ENCODE measurements around the gene NEK6.

NEK6 gene

GRCh38 chr9:124260769-124261603 lies 3.2 kb downstream of the NEK6 start:
- in situ Hi-C loops (cut with MboI; ENCODE audit: low sequenced_read_pairs), result no loop called here

- in situ Hi-C loops (cut with MboI; ENCODE audit: low sequenced_read_pairs), result no loop called here
These were observed 4.2 kb downstream of the NEK6 start for GRCh38 chr9:124261736-124262648.

GRCh38 chr9:124262649-124262972 lies 4.9 kb downstream of the NEK6 start:
- in situ Hi-C loops (cut with MboI; ENCODE audit: low sequenced_read_pairs), result no loop called here

- in situ Hi-C loops (cut with MboI; ENCODE audit: low sequenced_read_pairs), result no loop called here
These were observed 5.5 kb downstream of the NEK6 start for GRCh38 chr9:124263213-124263612.

GRCh38 chr9:124263800-124264426 lies 6.2 kb downstream of the NEK6 start:
- in situ Hi-C loops (cut with MboI; ENCODE audit: low sequenced_read_pairs), result no loop called here

GRCh38 chr9:124264823-124265233 lies 7.1 kb downstream of the NEK6 start:
- in situ Hi-C loops (cut with MboI; ENCODE audit: low sequenced_read_pairs), result no loop called here

- in situ Hi-C loops (cut with MboI; ENCODE audit: low sequenced_read_pairs), result no loop called here
These were observed 7.8 kb downstream of the NEK6 start for GRCh38 chr9:124265551-124265950.

- in situ Hi-C loops (cut with MboI; ENCODE audit: low sequenced_read_pairs), result no loop called here
These were observed 8.5 kb downstream of the NEK6 start for GRCh38 chr9:124266139-124266825.

GRCh38 chr9:124266826-124267201 lies 9.1 kb downstream of the NEK6 start:
- in situ Hi-C loops (cut with MboI; ENCODE audit: low sequenced_read_pairs), result no loop called here

GRCh38 chr9:124267271-124267807 lies 9.6 kb downstream of the NEK6 start:
- in situ Hi-C loops (cut with MboI; ENCODE audit: low sequenced_read_pairs), result no loop called here

GRCh38 chr9:124268248-124268647 lies 10.5 kb downstream of the NEK6 start:
- in situ Hi-C loops (cut with MboI; ENCODE audit: low sequenced_read_pairs), result no loop called here

- in situ Hi-C loops (cut with MboI; ENCODE audit: low sequenced_read_pairs), result no loop called here
These were observed 10.9 kb downstream of the NEK6 start for GRCh38 chr9:124268661-124269060.

GRCh38 chr9:124269556-124269955 lies 11.8 kb downstream of the NEK6 start:
- in situ Hi-C loops (cut with MboI; ENCODE audit: low sequenced_read_pairs), result no loop called here

GRCh38 chr9:124270504-124271335 lies 13.0 kb downstream of the NEK6 start:
- in situ Hi-C loops (cut with MboI; ENCODE audit: low sequenced_read_pairs), result no loop called here

- in situ Hi-C loops (cut with MboI; ENCODE audit: low sequenced_read_pairs), result no loop called here
These were observed 13.9 kb downstream of the NEK6 start for GRCh38 chr9:124271660-124272059.

GRCh38 chr9:124272118-124272517 lies 14.4 kb downstream of the NEK6 start:
- in situ Hi-C loops (cut with MboI; ENCODE audit: low sequenced_read_pairs), result no loop called here

- in situ Hi-C loops (cut with MboI; ENCODE audit: low sequenced_read_pairs), result no loop called here
These were observed 15.2 kb downstream of the NEK6 start for GRCh38 chr9:124272979-124273378.

GRCh38 chr9:124273427-124274160 lies 15.8 kb downstream of the NEK6 start:
- in situ Hi-C loops (cut with MboI; ENCODE audit: low sequenced_read_pairs), result no loop called here

- in situ Hi-C loops (cut with MboI; ENCODE audit: low sequenced_read_pairs), result no loop called here
These were observed 16.5 kb downstream of the NEK6 start for GRCh38 chr9:124274226-124274625.
